Keratinocyte (primary cell): ENCODE results near the gene GIMAP6. TPM values are rescaled to one million over a fixed set of nuclear protein-coding genes. Genes with fewer than 3 reads are reported as not detected.

ENCODE experiments used
- DNase-seq: peaks from one replicate; pipeline ENCODE4 v3.0.0-alpha.2; 2011; ENCODE audit warnings: low read depth, missing footprints, low spot score
- FAIRE-seq: peaks from 2 replicates; lab custom pipeline; 2011; peaks lifted over from hg19 to GRCh38; lab: Jason Lieb, UNC
- H2AFZ ChIP-seq: 2 replicates; pipeline ENCODE4 v1.6.0; 2012; ENCODE audit warnings: low read length, control low read depth, inconsistent platforms; ENCODE audit not compliant: control insufficient read depth
- H3K27ac ChIP-seq: 2 replicates; pipeline ENCODE4 v1.5.1; 2011; ENCODE audit warnings: low read length; ENCODE audit not compliant: control insufficient read depth, insufficient read depth
- H3K27me3 ChIP-seq: 3 replicates; pipeline ENCODE4 v1.6.0; 2011; ENCODE audit warnings: low read length; ENCODE audit not compliant: control insufficient read depth, insufficient read depth; ENCODE audit errors: extremely low read depth
- H3K36me3 ChIP-seq, 2 experiments: 2 replicates in 1 of 2; 3 replicates in 1 of 2; pipeline ENCODE4 v1.5.1; 2011; ENCODE audit warnings: low read length in 2 of 2, mild to moderate bottlenecking in 1 of 2; ENCODE audit not compliant: control insufficient read depth in 2 of 2, insufficient read depth in 2 of 2; ENCODE audit errors: extremely low read depth in 1 of 2
- H3K4me1 ChIP-seq: 3 replicates; pipeline ENCODE4 v1.5.1; 2011; ENCODE audit warnings: low read length; ENCODE audit not compliant: control insufficient read depth, insufficient read depth; ENCODE audit errors: extremely low read depth
- H3K4me2 ChIP-seq: 3 replicates; pipeline ENCODE4 v1.6.0; 2011; ENCODE audit warnings: low read depth, low read length; ENCODE audit not compliant: control insufficient read depth, insufficient read depth; ENCODE audit errors: extremely low read depth
- H3K4me3 ChIP-seq, 3 experiments: fragments of 200-600 bp in 1 of 3; sonication (generic) in 1 of 3; 2 replicates in 2 of 3; 3 replicates in 1 of 3; pipeline ENCODE4 v1.5.1; 2011 to 2016; ENCODE audit warnings: low read length in 3 of 3, mild to moderate bottlenecking in 3 of 3, control low read depth in 2 of 3, inconsistent platforms in 1 of 3, low read depth in 1 of 3, mixed read lengths in 1 of 3, mixed run types in 1 of 3, moderate library complexity in 1 of 3; ENCODE audit not compliant: control insufficient read depth in 2 of 3, insufficient read depth in 2 of 3; ENCODE audit errors: extremely low read depth in 1 of 3
- H3K79me2 ChIP-seq: 2 replicates; pipeline ENCODE4 v1.6.0; 2012; ENCODE audit warnings: low read length; ENCODE audit not compliant: control insufficient read depth, insufficient read depth
- H3K9ac ChIP-seq: 3 replicates; pipeline ENCODE4 v1.6.0; 2011; ENCODE audit warnings: low read length; ENCODE audit not compliant: control insufficient read depth, insufficient read depth; ENCODE audit errors: extremely low read depth
- H3K9me1 ChIP-seq: 3 replicates; pipeline ENCODE4 v1.6.0; 2011; ENCODE audit warnings: low read length; ENCODE audit not compliant: control insufficient read depth, insufficient read depth; ENCODE audit errors: extremely low read depth
- H3K9me3 ChIP-seq: 2 replicates; pipeline ENCODE4 v1.5.1; 2012; ENCODE audit warnings: low read depth, low read length; ENCODE audit not compliant: control insufficient read depth
- H4K20me1 ChIP-seq: 3 replicates; pipeline ENCODE4 v1.6.0; 2011; ENCODE audit warnings: low read length; ENCODE audit not compliant: control insufficient read depth, insufficient read depth; ENCODE audit errors: extremely low read depth
- CTCF ChIP-seq, 3 experiments: IDR thresholded peaks in 1 of 3; conservative IDR thresholded peaks in 1 of 3; optimal IDR thresholded peaks in 1 of 3; 2 replicates in 2 of 3; 3 replicates in 1 of 3; pipeline versions ENCODE3 to v1.5.1; 2011; ENCODE audit warnings: low read length in 3 of 3, mild to moderate bottlenecking in 3 of 3, moderate library complexity in 2 of 3, control low read depth in 1 of 3, inconsistent platforms in 1 of 3; ENCODE audit not compliant: insufficient read depth in 2 of 3; ENCODE audit errors: extremely low read depth in 1 of 3
- EZH2 ChIP-seq: IDR thresholded peaks from one replicate; pipeline ENCODE4 v1.6.1; 2012; ENCODE audit warnings: inconsistent platforms, mild to moderate bottlenecking, low read length, moderate library complexity
- dilution Hi-C: fragments of 300-500 bp; cut with MboI; formaldehyde crosslinking; loops from one replicate; pipeline ENCODE4 v1.7.0; 2020; ENCODE audit warnings: low sequenced_read_pairs; ENCODE audit not compliant: extremely low pct_ligation_motif_present
- polyA plus RNA-seq, 5 experiments: library from polyadenylated mRNA; depleted of rRNA in 3 of 5; stranded (reverse) in 3 of 5; stranded (forward) in 1 of 5; unstranded in 1 of 5; fragments of >200 nt; gene quantifications; 1 replicate in 1 of 5; 2 replicates in 3 of 5; 3 replicates in 1 of 5; pipeline versions ENCODE4 v1.2.1 to v1.2.3, GENCODE V29; 2011 to 2012; ENCODE audit warnings: missing spikeins in 2 of 5, low read depth in 1 of 5, low replicate concordance in 1 of 5

GIMAP6 gene
- polyA plus RNA-seq, 1 donor (not counting 4 experiments of a cell fraction or from before 2014, with no cell fraction given): 0.16 TPM

- Histone ChIP-seq H3K9ac (no peak overlapping the region), H3K4me3 (no peak overlapping the region), H3K4me2 (peak overlapping the region; percentile 13), H3K27ac (no peak overlapping the region), H3K36me3 (no peaks in the 10 kb centered on the region), H2AFZ (no peak overlapping the region), H3K9me3 (no peaks in the 10 kb centered on the region), H3K9me1 (no peaks in the 10 kb centered on the region), H3K4me1 (peaks cover 8% of the 10 kb centered on the region), H3K79me2 (no peaks in the 10 kb centered on the region), H3K27me3 (no peaks in the 10 kb centered on the region), H4K20me1 (no peaks in the 10 kb centered on the region)
- TF ChIP-seq CTCF (optimal IDR thresholded peaks at IDR 0.05 in 1 of 3, IDR thresholded peaks at IDR 0.05 in 1 of 3, conservative IDR thresholded peaks at IDR 0.05 in 1 of 3; ENCODE audit: extremely low read depth in 1 of 3, insufficient read depth in 2 of 3, low read length in 3 of 3): no peak
- TF ChIP-seq EZH2: no peak
- dilution Hi-C loops: no loop called here
- FAIRE-seq: no peak
- DNase-seq: no peak
Measured at GRCh38 chr7:150631084-150631826, 930 bp downstream of the GIMAP6 start.

GRCh38 chr7:150629347-150629746 lies 2.8 kb downstream of the GIMAP6 start:
- no peak overlapping the region for H3K27ac ChIP-seq
- no peaks in the 10 kb centered on the region for H3K9me1 ChIP-seq
- peaks cover 8% of the 10 kb centered on the region for H3K4me1 ChIP-seq
- H3K36me3 ChIP-seq: no peaks in the 10 kb centered on the region
- FAIRE-seq (no peak), DNase-seq (no peak)
- no peak overlapping the region for H2AFZ ChIP-seq
- H3K4me2 ChIP-seq: no peak overlapping the region
- no peaks in the 10 kb centered on the region for H3K79me2 ChIP-seq
- H3K27me3 ChIP-seq: no peaks in the 10 kb centered on the region
- no peak overlapping the region for H3K4me3 ChIP-seq
- TF ChIP-seq EZH2 (no peak), CTCF (optimal IDR thresholded peaks at IDR 0.05 in 1 of 3, IDR thresholded peaks at IDR 0.05 in 1 of 3, conservative IDR thresholded peaks at IDR 0.05 in 1 of 3; ENCODE audit: extremely low read depth in 1 of 3, insufficient read depth in 2 of 3, low read length in 3 of 3) (no peak)
- dilution Hi-C loops: no loop called here
- H3K9me3 ChIP-seq: no peaks in the 10 kb centered on the region
- no peak overlapping the region for H3K9ac ChIP-seq
- no peaks in the 10 kb centered on the region for H4K20me1 ChIP-seq
